WTC11 (cell line): ENCODE measurements around the gene ADGRF4.

Experiments used
- AFF4 ChIP-seq: sonication (generic); formaldehyde crosslinking; IDR thresholded peaks from 2 replicates; pipeline ENCODE4 v1.8.1; 2023; ENCODE audit warnings: mild to moderate bottlenecking, missing genetic modification reagents, borderline replicate concordance
- ATF1 ChIP-seq: sonication (generic); formaldehyde crosslinking; IDR thresholded peaks from 2 replicates; pipeline ENCODE4 v1.8.1; 2023; ENCODE audit warnings: mild to moderate bottlenecking, moderate library complexity, missing genetic modification reagents
- CREM ChIP-seq: sonication (generic); formaldehyde crosslinking; IDR thresholded peaks from 2 replicates; pipeline ENCODE4 v1.8.1; 2022; ENCODE audit warnings: mild to moderate bottlenecking, missing genetic modification reagents, moderate library complexity
- CTCF ChIP-seq: fragments of 200-600 bp; IDR thresholded peaks from 2 replicates; pipeline ENCODE4 v1.8.0; 2022; ENCODE audit warnings: antibody characterized with exemption
- ETV6 ChIP-seq: sonication (generic); formaldehyde crosslinking; IDR thresholded peaks from 2 replicates; pipeline ENCODE4 v1.8.1; 2022; ENCODE audit warnings: mild to moderate bottlenecking, missing genetic modification reagents
- FOXK1 ChIP-seq: sonication (generic); formaldehyde crosslinking; IDR thresholded peaks from 2 replicates; pipeline ENCODE4 v1.8.0; 2022; ENCODE audit warnings: mild to moderate bottlenecking, moderate library complexity, missing genetic modification reagents
- HMGA2 ChIP-seq: fragments of 250-450 bp; sonication (Bioruptor Pico); IDR thresholded peaks from 2 replicates; pipeline ENCODE4 v1.4.0; 2021; ENCODE audit warnings: mild to moderate bottlenecking, moderate library complexity
- JUN ChIP-seq: sonication (generic); formaldehyde crosslinking; IDR thresholded peaks from 2 replicates; pipeline ENCODE4 v1.8.0; 2023; ENCODE audit warnings: mild to moderate bottlenecking, missing genetic modification reagents
- NFE2L1 ChIP-seq: sonication (generic); formaldehyde crosslinking; IDR thresholded peaks from 2 replicates; pipeline ENCODE4 v1.8.1; 2023; ENCODE audit warnings: missing genetic modification reagents
- STAT6 ChIP-seq: sonication (generic); formaldehyde crosslinking; conservative IDR thresholded peaks from 2 replicates; pipeline ENCODE4 v1.8.1; 2023; ENCODE audit warnings: mild to moderate bottlenecking, low read depth, missing genetic modification reagents, moderate library complexity
- TP53 ChIP-seq: sonication (generic); formaldehyde crosslinking; IDR thresholded peaks from 2 replicates; pipeline ENCODE4 v1.8.1; 2023; ENCODE audit warnings: mild to moderate bottlenecking, missing genetic modification reagents
- USF1 ChIP-seq: sonication (generic); formaldehyde crosslinking; IDR thresholded peaks from 2 replicates; pipeline ENCODE4 v1.8.0; 2022; ENCODE audit warnings: mild to moderate bottlenecking, missing genetic modification reagents
- ZNF121 ChIP-seq: sonication (generic); formaldehyde crosslinking; IDR thresholded peaks from 2 replicates; pipeline ENCODE4 v1.8.0; 2023; ENCODE audit warnings: missing genetic modification reagents
- ZNF232 ChIP-seq: sonication (generic); formaldehyde crosslinking; IDR thresholded peaks from 2 replicates; pipeline ENCODE4 v1.8.0; 2022; ENCODE audit warnings: mild to moderate bottlenecking, missing genetic modification reagents

- no peak for TF ChIP-seq CTCF
- no peak for TF ChIP-seq STAT6 (CRISPR knock-in tag)
- TF ChIP-seq ATF1 (CRISPR knock-in tag) = no peak
- no peak for TF ChIP-seq USF1
- TF ChIP-seq HMGA2 (CRISPR knock-in tag) = no peak
- TF ChIP-seq FOXK1 (CRISPR knock-in tag) = no peak
- no peak for TF ChIP-seq NFE2L1
- no peak for TF ChIP-seq AFF4 (CRISPR knock-in tag)
- no peak for TF ChIP-seq TP53 (CRISPR knock-in tag)
- no peak for TF ChIP-seq ZNF121 (CRISPR knock-in tag)
- no peak for TF ChIP-seq ZNF232 (CRISPR knock-in tag)
- no peak for TF ChIP-seq JUN (CRISPR knock-in tag)
- no peak for TF ChIP-seq CREM
- TF ChIP-seq ETV6 (CRISPR knock-in tag) = no peak
Measured at GRCh38 chr6:47714802-47715201, 16.4 kb downstream of the ADGRF4 start.
